ENCODE measurements around the gene SULT2B1.
"Not testable (repeated sequence)": the region's sequence is repeated elsewhere in the genome, so short reads cannot be mapped to it uniquely, and the experiment has no call there.

Gene SULT2B1

DNA sequence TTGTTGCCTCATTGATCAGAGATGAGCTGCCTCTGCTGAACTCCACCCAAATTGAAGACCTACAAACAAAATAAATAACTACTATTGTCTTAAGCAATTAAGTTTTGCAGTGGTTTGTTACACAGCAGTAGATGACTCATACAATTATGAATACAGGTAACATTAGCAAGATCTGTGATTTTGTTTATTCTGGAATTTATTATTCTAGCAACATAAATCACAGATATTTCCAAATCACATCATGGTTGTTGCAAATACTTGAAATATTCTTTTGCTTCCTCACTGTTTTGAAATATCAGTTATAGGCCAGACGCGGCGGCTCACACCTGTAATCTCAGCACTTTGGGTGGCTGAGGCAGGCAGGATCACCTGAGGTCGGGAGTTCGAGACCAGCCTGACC, 27.2 kb upstream of the SULT2B1 start:
- DNase-seq (ENCODE audit: low spot score): no peak
- TF ChIP-seq, protein P1, sequence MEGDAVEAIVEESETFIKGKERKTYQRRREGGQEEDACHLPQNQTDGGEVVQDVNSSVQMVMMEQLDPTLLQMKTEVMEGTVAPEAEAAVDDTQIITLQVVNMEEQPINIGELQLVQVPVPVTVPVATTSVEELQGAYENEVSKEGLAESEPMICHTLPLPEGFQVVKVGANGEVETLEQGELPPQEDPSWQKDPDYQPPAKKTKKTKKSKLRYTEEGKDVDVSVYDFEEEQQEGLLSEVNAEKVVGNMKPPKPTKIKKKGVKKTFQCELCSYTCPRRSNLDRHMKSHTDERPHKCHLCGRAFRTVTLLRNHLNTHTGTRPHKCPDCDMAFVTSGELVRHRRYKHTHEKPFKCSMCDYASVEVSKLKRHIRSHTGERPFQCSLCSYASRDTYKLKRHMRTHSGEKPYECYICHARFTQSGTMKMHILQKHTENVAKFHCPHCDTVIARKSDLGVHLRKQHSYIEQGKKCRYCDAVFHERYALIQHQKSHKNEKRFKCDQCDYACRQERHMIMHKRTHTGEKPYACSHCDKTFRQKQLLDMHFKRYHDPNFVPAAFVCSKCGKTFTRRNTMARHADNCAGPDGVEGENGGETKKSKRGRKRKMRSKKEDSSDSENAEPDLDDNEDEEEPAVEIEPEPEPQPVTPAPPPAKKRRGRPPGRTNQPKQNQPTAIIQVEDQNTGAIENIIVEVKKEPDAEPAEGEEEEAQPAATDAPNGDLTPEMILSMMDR (conservative IDR thresholded peaks at IDR 0.05; ENCODE audit: low read depth): no peak
- CTCF ChIA-PET: interaction anchor here (0.6 kb wide), 1 partner anchor 516 kb away, joined by 3 read pairs; no protein-coding TSS in a partner anchor
- H3K27ac ChIP-seq: no peak overlapping the region
- POLR2A ChIA-PET (ENCODE audit: low non-redundant PET): no interaction called here

DNA sequence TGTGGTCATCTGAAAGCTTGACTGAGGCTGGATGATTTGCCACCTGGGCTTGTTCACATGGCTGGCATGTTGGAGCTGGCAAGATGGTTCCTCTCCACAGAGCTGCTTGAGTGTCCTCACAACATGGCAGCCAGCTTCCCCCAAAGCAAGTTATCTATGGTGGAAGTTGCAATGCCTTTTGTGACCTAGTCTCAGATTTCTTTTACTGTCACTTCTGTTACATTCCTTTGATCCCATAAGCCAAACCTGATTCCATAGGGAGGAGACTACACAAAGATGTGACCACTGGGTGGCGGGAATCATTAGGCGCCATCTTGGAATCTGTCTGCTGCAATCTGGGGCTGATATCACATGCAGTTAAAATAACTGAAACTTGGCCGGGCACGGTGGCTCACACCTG, 22.8 kb upstream of the SULT2B1 start:
- H3K27ac ChIP-seq: no peak overlapping the region
- DNase-seq (ENCODE audit: low spot score): no peak
- TF ChIP-seq, protein P1 (conservative IDR thresholded peaks at IDR 0.05; ENCODE audit: low read depth): no peak
- CTCF ChIA-PET: no interaction called here
- POLR2A ChIA-PET (ENCODE audit: low non-redundant PET): no interaction called here

GRCh38 chr19:48530066-48530720, 21.8 kb upstream of the SULT2B1 start:
- POLR2A ChIA-PET (ENCODE audit: low non-redundant PET): no interaction called here
- DNase-seq (ENCODE audit: low spot score): no peak
- CTCF ChIA-PET: interaction anchor here (0.9 kb wide), 1 partner anchor 53 kb away, joined by 3 read pairs; no protein-coding TSS in a partner anchor
- no peak overlapping the region for H3K27ac ChIP-seq
- TF ChIP-seq, protein P1 (conservative IDR thresholded peaks at IDR 0.05; ENCODE audit: low read depth): no peak

- DNase-seq (ENCODE audit: low spot score): no peak
- TF ChIP-seq, protein P1 (conservative IDR thresholded peaks at IDR 0.05; ENCODE audit: low read depth): no peak
- POLR2A ChIA-PET (ENCODE audit: low non-redundant PET): no interaction called here
- H3K27ac ChIP-seq: no peak overlapping the region
- CTCF ChIA-PET: interaction anchor here (0.9 kb wide), 1 partner anchor 52 kb away, joined by 3 read pairs; no protein-coding TSS in a partner anchor
Measured at GRCh38 chr19:48530770-48531169, 21.2 kb upstream of the SULT2B1 start.

GRCh38 chr19:48533770-48534169, 18.2 kb upstream of the SULT2B1 start:
- CTCF ChIA-PET: interaction anchor here (0.6 kb wide), 1 partner anchor 300 kb away, joined by 3 read pairs; no protein-coding TSS in a partner anchor
- POLR2A ChIA-PET (ENCODE audit: low non-redundant PET): no interaction called here

GRCh38 chr19:48537541-48537940, 14.4 kb upstream of the SULT2B1 start:
- no peak for DNase-seq (ENCODE audit: low spot score)
- no peak overlapping the region for H3K27ac ChIP-seq
- TF ChIP-seq, protein P1 (conservative IDR thresholded peaks at IDR 0.05; ENCODE audit: low read depth): no peak
- ChIA-PET CTCF (no interaction called here), POLR2A (ENCODE audit: low non-redundant PET) (no interaction called here)

More at GRCh38 chr19:48533770-48534169, 18.2 kb upstream of the SULT2B1 start:
- TF ChIP-seq, protein P1 (conservative IDR thresholded peaks at IDR 0.05; ENCODE audit: low read depth): no peak
- DNase-seq (ENCODE audit: low spot score): no peak
- H3K27ac ChIP-seq: no peak overlapping the region

- DNase-seq (ENCODE audit: low spot score); H3K27ac ChIP-seq; POLR2A ChIA-PET (ENCODE audit: low non-redundant PET); CTCF ChIA-PET: not testable (repeated sequence)
Measured at GRCh38 chr19:48538057-48538456, 13.9 kb upstream of the SULT2B1 start.

Measured in RWPE1 (cell line).